Activated T-helper 1 cell treated with Interleukin-2 at 50 U/mL for 16 hours (primary cell): ENCODE data around the gene SEPTIN2.
"Not testable (repeated sequence)": the region's sequence is repeated elsewhere in the genome, so short reads cannot be mapped to it uniquely, and the experiment has no call there.

ENCODE experiments used
- DNase-seq: peaks from one replicate; pipeline ENCODE4 v3.0.0-alpha.2; 2020; ENCODE audit warnings: low read depth

The SEPTIN2 gene

DNA sequence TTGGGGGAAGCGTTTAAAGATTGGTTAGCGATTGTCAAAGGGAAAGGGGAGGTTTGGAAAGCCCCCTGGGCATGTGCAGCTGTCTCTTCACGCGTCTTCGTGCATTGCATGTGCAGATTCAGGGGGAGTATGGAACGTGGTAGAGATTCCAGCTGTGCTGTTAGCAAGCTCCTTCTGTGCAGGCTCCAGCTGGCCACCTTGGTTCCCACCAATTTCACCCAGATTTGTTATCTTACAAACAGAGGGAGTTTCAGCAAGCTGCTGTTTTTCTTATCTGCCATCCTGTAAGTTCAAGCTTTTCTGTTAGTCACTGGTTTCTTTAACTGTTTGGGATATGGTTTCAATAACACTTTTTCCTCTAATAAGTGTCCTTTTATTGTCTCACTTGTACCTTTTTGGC is 70.8 kb downstream of the SEPTIN2 start:
- no peak for DNase-seq

DNA sequence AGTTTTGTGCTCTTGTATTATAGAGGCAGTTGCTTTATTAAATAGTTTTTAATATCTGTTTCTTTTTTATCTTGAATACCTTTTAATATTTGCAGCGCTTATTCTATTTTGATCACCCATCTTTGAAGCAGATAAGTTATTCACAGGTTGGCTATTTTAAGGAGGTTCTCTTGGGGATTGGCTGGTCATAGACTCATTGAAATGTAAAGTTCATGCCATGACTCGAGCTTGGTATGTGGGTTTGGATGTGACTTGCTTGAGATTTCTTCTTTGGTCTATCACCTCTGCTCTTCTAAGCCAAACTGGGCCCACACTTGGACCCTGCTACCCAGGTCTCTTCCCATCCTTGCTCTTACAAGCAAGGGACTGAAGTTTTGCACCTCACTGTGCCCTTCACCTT is 74.0 kb downstream of the SEPTIN2 start:
- no peak for DNase-seq

DNA sequence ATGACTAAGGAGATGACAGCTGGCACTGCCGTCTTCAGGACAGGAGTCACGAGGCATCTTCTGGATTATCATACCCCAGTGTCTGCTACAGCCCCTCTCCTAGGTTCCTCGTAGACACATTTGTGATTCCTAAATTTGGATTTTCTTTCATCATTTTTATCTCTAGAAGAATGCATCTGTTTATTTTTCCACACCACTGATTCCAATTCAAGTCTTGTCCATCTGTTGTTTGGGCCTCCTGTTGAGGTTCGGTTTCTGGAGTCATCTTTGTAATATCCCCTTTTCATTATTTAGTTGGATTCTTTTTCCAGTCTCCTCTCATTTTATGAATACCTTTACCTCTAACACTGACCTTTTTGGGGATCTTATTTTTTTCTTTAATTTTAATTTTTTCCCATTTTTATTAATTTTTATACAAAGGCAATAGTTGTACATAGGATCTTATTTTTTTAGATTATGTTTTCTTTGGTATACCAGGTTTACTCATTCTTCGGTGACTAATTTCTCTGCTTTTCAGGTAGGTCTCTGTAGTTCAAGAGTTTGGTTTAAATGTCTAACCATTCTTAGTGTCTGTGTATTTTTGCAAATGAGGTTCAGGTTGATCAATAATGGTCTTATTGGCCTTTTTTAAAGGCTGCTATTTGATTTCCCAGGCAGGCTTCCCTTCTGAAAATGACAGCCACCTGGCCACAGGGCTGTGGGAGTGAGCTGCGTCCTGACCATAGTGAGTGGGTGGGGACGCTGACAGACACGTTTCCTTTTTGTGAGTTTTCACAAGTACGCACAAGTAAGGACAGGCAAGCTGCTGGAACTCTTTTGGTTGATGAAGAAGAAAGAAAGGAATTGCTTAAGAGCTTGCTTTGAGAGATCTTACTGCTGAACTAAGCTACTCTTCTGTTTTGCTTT is 74.8 kb downstream of the SEPTIN2 start:
- DNase-seq = no peak

GRCh38 chr2:241391892-241392665 is 76.4 kb downstream of the SEPTIN2 start:
- DNase-seq = no peak

DNA sequence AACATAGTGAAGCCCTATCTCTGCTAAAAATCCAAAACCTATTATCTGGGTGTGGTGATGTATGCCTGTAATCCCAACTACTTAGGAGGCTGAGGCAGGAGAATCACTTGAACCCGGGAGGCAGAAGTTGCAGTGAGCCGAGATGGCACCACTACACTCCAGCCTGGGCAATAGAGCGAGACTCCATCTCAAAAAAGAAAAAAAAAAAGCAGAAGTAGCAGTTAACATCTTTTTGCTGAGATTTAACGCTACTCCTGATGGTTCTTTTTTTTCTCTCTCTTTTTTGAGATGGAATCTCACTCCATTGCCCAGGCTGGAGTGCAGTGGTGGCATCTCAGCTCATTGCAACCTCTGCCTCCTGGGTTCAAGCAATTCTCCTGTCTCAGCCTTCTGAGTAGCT is 77.0 kb downstream of the SEPTIN2 start:
- DNase-seq = not testable (repeated sequence)

GRCh38 chr2:241393524-241394196 is 77.9 kb downstream of the SEPTIN2 start:
- DNase-seq = no peak

DNA sequence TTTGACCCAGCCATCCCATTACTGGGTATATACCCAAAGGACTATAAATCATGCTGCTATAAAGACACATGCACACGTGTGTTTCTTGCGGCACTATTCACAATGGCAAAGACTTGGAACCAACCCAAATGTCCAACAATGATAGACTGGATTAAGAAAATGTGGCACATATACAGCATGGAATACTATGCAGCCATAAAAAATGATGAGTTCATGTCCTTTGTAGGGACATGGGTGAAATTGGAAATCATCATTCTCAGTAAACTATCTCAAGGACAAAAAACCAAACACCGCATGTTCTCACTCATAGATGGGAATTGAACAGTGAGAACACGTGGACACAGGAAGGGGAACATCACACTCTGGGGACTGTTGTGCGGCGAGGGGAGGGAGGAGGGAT is 81.1 kb downstream of the SEPTIN2 start:
- DNase-seq = not testable (repeated sequence)

- no peak for DNase-seq
Observed at GRCh38 chr2:241399941-241400922, 84.5 kb downstream of the SEPTIN2 start.
